Esophagus squamous epithelium (tissue), 5 donors: ENCODE results near the gene SOX8. TPM values are rescaled to one million over a fixed set of nuclear protein-coding genes. Genes with fewer than 3 reads are reported as not detected.

Experiments used
- DNase-seq: peaks from one replicate; lab custom pipeline; 2025; lab: John Stamatoyannopoulos, UW
- H3K27ac ChIP-seq, 4 donors: fragments of 200-600 bp; sonication (generic); one replicate each; pipeline ENCODE4 v1.5.1; 2016 to 2019; ENCODE audit warnings: mild to moderate bottlenecking in 1 of 4
- H3K27me3 ChIP-seq, 4 donors: fragments of 200-600 bp; sonication (generic); 1 replicate in 3 of 4; 2 replicates in 1 of 4; pipeline versions ENCODE4 v1.5.1 to v1.6.0; 2017 to 2021; ENCODE audit warnings: antibody characterized with exemption in 1 of 4
- H3K36me3 ChIP-seq, 3 donors: fragments of 200-600 bp; sonication (generic); one replicate each; pipeline ENCODE4 v1.5.1; 2016 to 2019
- H3K4me1 ChIP-seq, 3 donors: fragments of 200-600 bp; sonication (generic); one replicate each; pipeline ENCODE4 v1.5.1; 2017 to 2019
- H3K4me3 ChIP-seq, 4 donors: fragments of 200-600 bp; sonication (generic); 1 replicate in 3 of 4; 2 replicates in 1 of 4; pipeline ENCODE4 v1.5.1; 2016 to 2019; ENCODE audit warnings: mild to moderate bottlenecking in 2 of 4, moderate library complexity in 1 of 4
- H3K9me3 ChIP-seq, 3 donors: fragments of 200-600 bp; sonication (generic); one replicate each; pipeline ENCODE4 v1.5.1; 2016 to 2019
- POLR2A ChIP-seq, 4 donors: fragments of 450-650 bp; IDR thresholded peaks; one replicate each; pipeline ENCODE4 v1.6.1; 2017; ENCODE audit warnings: antibody characterized with exemption in 4 of 4, mild to moderate bottlenecking in 4 of 4, moderate library complexity in 3 of 4
- WGBS, 2 donors: methylation state at CpG; one replicate each; pipeline ENCODE4 v1.1.5; 2018; 5-methylcytosine and 5-hydroxymethylcytosine counted together
- intact Hi-C: fragments of 100-400 bp; cut with DNase I; formaldehyde crosslinking; loops from one replicate; pipeline ENCODE4 v1.15.0; 2022
- total RNA-seq, 4 donors: library from RNA; depleted of rRNA; stranded (reverse); fragments of >200 nt; gene quantifications; one replicate each; pipeline ENCODE4 v1.1.0, GENCODE V29; 2016
- TF ChIP-seq, protein P1 (sequence below), 6 experiments: fragments of 450-650 bp in 4 of 6; fragments of 200-600 bp in 2 of 6; sonication (generic) in 2 of 6; IDR thresholded peaks; one replicate each; pipeline ENCODE4 v1.5.1; 2016 to 2019; ENCODE audit warnings: antibody characterized with exemption in 6 of 6, mild to moderate bottlenecking in 4 of 6, moderate library complexity in 4 of 6
- donor health status: DM: yes; HTN: yes; CAD: no.

SOX8 gene
- total RNA-seq = under 1 TPM in 3 of 4 donors, not detected in 1; 0.08 to 0.19 (median 0.09) TPM

DNA sequence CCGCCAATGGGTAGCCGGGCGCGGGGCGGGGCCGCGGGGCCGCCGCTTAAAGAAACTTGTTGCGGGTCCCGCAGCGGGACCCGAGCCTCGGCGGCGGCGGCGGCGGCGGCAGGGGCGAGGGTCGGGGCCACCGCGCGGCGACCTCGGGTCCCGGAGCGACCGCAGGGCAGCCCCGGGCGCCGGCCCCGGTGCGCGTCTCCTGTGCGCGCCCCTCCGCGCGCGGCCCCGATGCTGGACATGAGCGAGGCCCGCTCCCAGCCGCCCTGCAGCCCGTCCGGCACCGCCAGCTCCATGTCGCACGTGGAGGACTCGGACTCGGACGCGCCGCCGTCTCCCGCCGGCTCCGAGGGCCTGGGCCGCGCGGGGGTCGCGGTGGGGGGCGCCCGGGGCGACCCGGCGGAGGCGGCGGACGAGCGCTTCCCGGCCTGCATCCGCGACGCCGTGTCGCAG is at the start of gene SOX8:
SOX8 (plus strand) TSS at position 76 of the 450 bp plus-strand sequence; CDS start at position 229, 153 bp downstream.
- no peak for TF ChIP-seq POLR2A (IDR thresholded peaks at IDR 0.05)
- TF ChIP-seq, protein P1, sequence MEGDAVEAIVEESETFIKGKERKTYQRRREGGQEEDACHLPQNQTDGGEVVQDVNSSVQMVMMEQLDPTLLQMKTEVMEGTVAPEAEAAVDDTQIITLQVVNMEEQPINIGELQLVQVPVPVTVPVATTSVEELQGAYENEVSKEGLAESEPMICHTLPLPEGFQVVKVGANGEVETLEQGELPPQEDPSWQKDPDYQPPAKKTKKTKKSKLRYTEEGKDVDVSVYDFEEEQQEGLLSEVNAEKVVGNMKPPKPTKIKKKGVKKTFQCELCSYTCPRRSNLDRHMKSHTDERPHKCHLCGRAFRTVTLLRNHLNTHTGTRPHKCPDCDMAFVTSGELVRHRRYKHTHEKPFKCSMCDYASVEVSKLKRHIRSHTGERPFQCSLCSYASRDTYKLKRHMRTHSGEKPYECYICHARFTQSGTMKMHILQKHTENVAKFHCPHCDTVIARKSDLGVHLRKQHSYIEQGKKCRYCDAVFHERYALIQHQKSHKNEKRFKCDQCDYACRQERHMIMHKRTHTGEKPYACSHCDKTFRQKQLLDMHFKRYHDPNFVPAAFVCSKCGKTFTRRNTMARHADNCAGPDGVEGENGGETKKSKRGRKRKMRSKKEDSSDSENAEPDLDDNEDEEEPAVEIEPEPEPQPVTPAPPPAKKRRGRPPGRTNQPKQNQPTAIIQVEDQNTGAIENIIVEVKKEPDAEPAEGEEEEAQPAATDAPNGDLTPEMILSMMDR (IDR thresholded peaks at IDR 0.05) = no peak
- intact Hi-C loops = no loop called here
- H3K36me3 ChIP-seq = no peaks in the 10 kb centered on the region
- peaks cover 9 to 45% (median 29%) of the 10 kb centered on the region in 3 donors for H3K4me1 ChIP-seq
- H3K27me3 ChIP-seq = peaks cover 7 to 93% (median 22%) of the 10 kb centered on the region in 4 donors
- H3K9me3 ChIP-seq = no peaks in the 10 kb centered on the region
- H3K4me3 ChIP-seq = peak within 1 kb of the TSS; percentile 35 to 75 (median 48)
- no CpG with 5 or more reads among the region's 80 CpGs for WGBS, 2 donors
- peak within 1 kb of the TSS in 1 of 4 donors; percentile 21 for H3K27ac ChIP-seq
- no peak for DNase-seq

DNA sequence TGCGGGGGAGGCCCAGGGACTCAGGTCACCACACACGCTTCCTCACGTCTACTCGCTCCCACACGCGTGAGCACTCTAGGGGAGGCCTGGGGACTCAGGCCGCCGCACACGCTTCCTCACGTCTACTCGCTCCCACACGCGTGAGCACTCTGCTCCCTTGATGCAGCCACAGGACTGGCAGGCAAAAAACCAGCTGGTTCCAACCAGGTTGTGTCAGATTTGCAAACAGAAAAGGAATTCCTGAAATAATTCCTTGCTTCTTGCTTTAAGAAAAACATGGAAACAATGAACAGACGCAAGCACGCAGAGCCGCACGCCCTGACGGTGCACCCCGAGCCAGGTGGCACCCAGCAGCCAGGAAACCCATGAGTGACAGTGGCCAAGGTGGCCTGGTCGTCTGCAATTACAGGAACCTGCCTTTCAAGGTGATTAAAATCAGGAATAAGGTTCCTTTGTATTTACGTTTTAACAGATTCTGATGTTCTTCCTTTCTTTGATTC is 48.7 kb upstream of the SOX8 start:
- no peaks in the 10 kb centered on the region for H3K4me1 ChIP-seq
- 86 to 88% methylated on average over 19 of the region's 21 CpGs for WGBS, 2 donors
- H3K27ac ChIP-seq = no peak overlapping the region
- H3K27me3 ChIP-seq = no peaks in the 10 kb centered on the region
- intact Hi-C loops = no loop called here
- H3K36me3 ChIP-seq = peaks cover 0 to 70% (median 0%) of the 10 kb centered on the region in 3 donors
- TF ChIP-seq POLR2A (IDR thresholded peaks at IDR 0.05) = no peak
- TF ChIP-seq, protein P1 (IDR thresholded peaks at IDR 0.05) = no peak
- no peak overlapping the region for H3K4me3 ChIP-seq
- DNase-seq = no peak
- H3K9me3 ChIP-seq = no peaks in the 10 kb centered on the region

DNA sequence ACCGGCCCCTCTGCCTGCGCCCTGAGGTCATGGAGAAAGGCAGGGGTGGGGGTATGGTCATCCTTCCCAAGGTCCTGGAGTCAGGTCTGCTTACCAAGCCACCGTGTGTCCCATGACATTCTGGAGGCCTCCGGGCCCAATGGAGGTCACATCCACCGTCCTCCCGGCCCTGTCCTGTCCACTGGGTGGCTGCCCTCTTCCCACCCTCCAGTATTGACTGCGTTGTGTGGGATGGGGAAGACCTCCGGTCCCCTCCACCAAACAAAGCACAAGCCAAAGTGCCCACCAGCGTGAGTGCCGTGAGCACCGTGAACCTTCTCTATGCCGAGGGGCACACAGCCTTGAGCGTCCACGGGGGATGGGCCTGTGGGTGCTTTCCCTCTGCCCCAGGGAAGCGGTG is 48.0 kb upstream of the SOX8 start:
- WGBS, 2 donors = 86 to 100% methylated on average over 3 to 4 of the region's 15 CpGs
- Histone ChIP-seq H3K36me3 (peaks cover 0 to 72% (median 0%) of the 10 kb centered on the region in 3 donors), H3K9me3 (no peaks in the 10 kb centered on the region), H3K4me1 (no peaks in the 10 kb centered on the region), H3K27ac (no peak overlapping the region), H3K27me3 (no peaks in the 10 kb centered on the region), H3K4me3 (no peak overlapping the region)
- TF ChIP-seq, protein P1 (IDR thresholded peaks at IDR 0.05) = no peak
- TF ChIP-seq POLR2A (IDR thresholded peaks at IDR 0.05) = no peak
- intact Hi-C loops = no loop called here
- no peak for DNase-seq

DNA sequence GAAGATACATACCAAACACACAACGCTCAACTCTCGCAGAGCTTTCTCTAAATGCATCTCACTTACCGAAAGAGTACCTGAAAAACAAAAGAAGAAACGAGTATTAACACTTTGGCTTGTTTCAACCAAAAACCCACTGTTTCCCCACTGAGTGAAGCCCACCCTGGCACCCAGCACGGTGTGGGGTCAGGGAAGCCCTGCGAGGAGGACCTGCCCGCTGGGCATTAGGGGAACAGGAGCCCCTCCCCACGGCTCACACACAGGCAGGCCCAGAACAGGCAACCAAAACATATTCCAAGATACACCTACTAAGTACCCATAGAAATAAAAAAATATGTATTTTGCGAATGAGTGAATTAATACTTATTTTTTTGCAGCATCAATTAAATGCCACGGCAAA is 47.4 kb upstream of the SOX8 start:
- intact Hi-C loops = no loop called here
- TF ChIP-seq POLR2A (IDR thresholded peaks at IDR 0.05) = no peak
- TF ChIP-seq, protein P1 (IDR thresholded peaks at IDR 0.05) = no peak
- 85 to 89% methylated on average over 9 to 10 of the region's 10 CpGs for WGBS, 2 donors
- Histone ChIP-seq H3K4me1 (no peaks in the 10 kb centered on the region), H3K36me3 (peaks cover 0 to 69% (median 0%) of the 10 kb centered on the region in 3 donors), H3K27me3 (no peaks in the 10 kb centered on the region), H3K27ac (no peak overlapping the region), H3K4me3 (no peak overlapping the region), H3K9me3 (no peaks in the 10 kb centered on the region)
- DNase-seq = no peak

DNA sequence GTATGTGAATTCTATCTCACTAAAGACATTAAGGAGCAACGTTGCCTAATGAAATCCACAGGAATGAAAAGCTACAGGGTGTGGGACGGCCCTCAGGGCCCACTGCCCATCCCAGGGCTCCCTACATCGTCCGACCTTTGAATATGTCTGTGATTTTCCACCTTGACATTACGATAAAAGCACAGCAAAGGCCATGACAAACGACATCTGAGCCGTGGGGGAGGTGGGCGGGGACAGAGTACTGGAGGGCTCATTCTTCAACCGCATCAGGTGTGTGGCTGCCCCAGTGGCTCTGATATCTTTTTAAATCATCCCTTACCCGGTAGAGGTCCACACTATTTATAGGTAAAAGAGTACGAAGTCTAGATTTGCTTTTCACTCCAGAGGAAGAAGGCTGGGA is 45.9 kb upstream of the SOX8 start:
- no peak for DNase-seq
- 67 to 79% methylated on average over 11 of the region's 11 CpGs for WGBS, 2 donors
- no peaks in the 10 kb centered on the region for H3K9me3 ChIP-seq
- intact Hi-C loops = no loop called here
- H3K4me1 ChIP-seq = no peaks in the 10 kb centered on the region
- no peaks in the 10 kb centered on the region for H3K27me3 ChIP-seq
- H3K27ac ChIP-seq = no peak overlapping the region
- no peak overlapping the region for H3K4me3 ChIP-seq
- H3K36me3 ChIP-seq = peaks cover 0 to 67% (median 0%) of the 10 kb centered on the region in 3 donors
- TF ChIP-seq, protein P1 (IDR thresholded peaks at IDR 0.05) = no peak
- TF ChIP-seq POLR2A (IDR thresholded peaks at IDR 0.05) = no peak
